Natural killer cell (primary cell): ENCODE results near the gene TUBB. TPM values are rescaled to one million over a fixed set of nuclear protein-coding genes. Genes with fewer than 3 reads are reported as not detected.

Source experiments
- ATAC-seq, 3 donors: fragments of 150-1000 bp in 2 of 3; fragments of 200-7000 bp in 1 of 3; cut with Tn5 transposase; 1 replicate in 1 of 3; 2 replicates in 2 of 3; pipeline ENCODE4 v1.10.0; 2021; ENCODE audit warnings: mild to moderate bottlenecking in 2 of 3, moderate library complexity in 2 of 3
- DNase-seq, 2 donors: peaks; one replicate each; pipeline versions ENCODE4 v3.0.0 to v3.0.0-alpha.2; 2013 to 2021; ENCODE audit warnings: mixed read lengths in 1 of 2
- H3K27ac ChIP-seq: one replicate; pipeline ENCODE4 v1.5.1; 2013; ENCODE audit warnings: mild to moderate bottlenecking, low read length
- H3K27me3 ChIP-seq: one replicate; pipeline ENCODE4 v1.6.1; 2013; ENCODE audit warnings: low read length; ENCODE audit not compliant: control insufficient read depth, insufficient read depth
- H3K36me3 ChIP-seq: one replicate; pipeline ENCODE4 v1.6.1; 2013; ENCODE audit warnings: low read length; ENCODE audit not compliant: control insufficient read depth, insufficient read depth
- H3K4me1 ChIP-seq: one replicate; pipeline ENCODE4 v1.6.1; 2013; ENCODE audit warnings: low read length; ENCODE audit not compliant: control insufficient read depth, insufficient read depth
- H3K4me3 ChIP-seq: one replicate; pipeline ENCODE4 v1.5.1; 2013; ENCODE audit warnings: low read length
- H3K9me3 ChIP-seq: one replicate; pipeline ENCODE4 v1.6.1; 2013; ENCODE audit warnings: low read length; ENCODE audit not compliant: control insufficient read depth, insufficient read depth
- H3K27ac Mint-ChIP-seq, 2 donors: one replicate each; pipeline ENCODE4 v1.8.0; 2022; ENCODE audit warnings: mild to moderate bottlenecking in 2 of 2, mixed read lengths in 2 of 2, moderate library complexity in 1 of 2
- H3K27me3 Mint-ChIP-seq, 2 donors: one replicate each; pipeline ENCODE4 v1.8.0; 2022; ENCODE audit warnings: low read depth in 2 of 2, mixed read lengths in 2 of 2
- H3K36me3 Mint-ChIP-seq: one replicate; pipeline ENCODE4 v1.8.0; 2022; ENCODE audit warnings: mixed read lengths
- H3K4me1 Mint-ChIP-seq, 2 donors: one replicate each; pipeline ENCODE4 v1.8.0; 2022; ENCODE audit warnings: mixed read lengths in 2 of 2
- H3K4me3 Mint-ChIP-seq: one replicate; pipeline ENCODE4 v1.8.0; 2022; ENCODE audit warnings: mild to moderate bottlenecking, moderate library complexity, mixed read lengths
- H3K9me3 Mint-ChIP-seq, 2 donors: one replicate each; pipeline ENCODE4 v1.8.0; 2022; ENCODE audit warnings: mixed read lengths in 2 of 2
- WGBS: methylation state at CpG from one replicate; pipeline ENCODE4 v1.1.7; 2013; ENCODE audit warnings: missing lambda C conversion rate; ENCODE audit not compliant: insufficient coverage; 5-methylcytosine and 5-hydroxymethylcytosine counted together
- intact Hi-C: fragments of 100-400 bp; cut with micrococcal nuclease; formaldehyde crosslinking; loops from one replicate; pipeline ENCODE4 v1.14.2; 2022
- total RNA-seq, 4 donors: library from RNA; stranded (reverse); fragments of 120-200 nt in 1 of 4; gene quantifications; one replicate each; pipeline versions ENCODE4 v1.2.3 to v1.2.4, GENCODE V29; 2013 to 2022
- TF ChIP-seq, protein P1 (sequence below): fragments of 200-600 bp; IDR thresholded peaks from one replicate; pipeline ENCODE4 v1.8.0; 2022; ENCODE audit warnings: antibody characterized with exemption

TUBB gene
- total RNA-seq, 3 donors from 2014 or later (not counting 1 experiment from before 2014, with no cell fraction given), result 121 to 168 (median 127) TPM

- peaks cover 17% of the 10 kb centered on the region for H3K36me3 ChIP-seq
- ATAC-seq, result peak; percentile 45 to 62 (median 50)
- Mint-ChIP-seq H3K4me1 (peaks cover 33 to 58% of the 10 kb centered on the region in 2 donors), H3K4me3 (peak within 1 kb of the TSS; percentile 95), H3K9me3 (no peaks in the 10 kb centered on the region), H3K27ac (peak within 1 kb of the TSS; percentile 94 to 96), H3K27me3 (no peaks in the 10 kb centered on the region), H3K36me3 (no peaks in the 10 kb centered on the region)
- no peaks in the 10 kb centered on the region for H3K27me3 ChIP-seq
- no peaks in the 10 kb centered on the region for H3K9me3 ChIP-seq
- DNase-seq, result peak; percentile 65 to 88
- H3K4me3 ChIP-seq, result peak within 1 kb of the TSS; percentile 72
- under 1% methylated on average over 54 of the region's 54 CpGs for WGBS
- peaks cover 47% of the 10 kb centered on the region for H3K4me1 ChIP-seq
- TF ChIP-seq, protein P1, sequence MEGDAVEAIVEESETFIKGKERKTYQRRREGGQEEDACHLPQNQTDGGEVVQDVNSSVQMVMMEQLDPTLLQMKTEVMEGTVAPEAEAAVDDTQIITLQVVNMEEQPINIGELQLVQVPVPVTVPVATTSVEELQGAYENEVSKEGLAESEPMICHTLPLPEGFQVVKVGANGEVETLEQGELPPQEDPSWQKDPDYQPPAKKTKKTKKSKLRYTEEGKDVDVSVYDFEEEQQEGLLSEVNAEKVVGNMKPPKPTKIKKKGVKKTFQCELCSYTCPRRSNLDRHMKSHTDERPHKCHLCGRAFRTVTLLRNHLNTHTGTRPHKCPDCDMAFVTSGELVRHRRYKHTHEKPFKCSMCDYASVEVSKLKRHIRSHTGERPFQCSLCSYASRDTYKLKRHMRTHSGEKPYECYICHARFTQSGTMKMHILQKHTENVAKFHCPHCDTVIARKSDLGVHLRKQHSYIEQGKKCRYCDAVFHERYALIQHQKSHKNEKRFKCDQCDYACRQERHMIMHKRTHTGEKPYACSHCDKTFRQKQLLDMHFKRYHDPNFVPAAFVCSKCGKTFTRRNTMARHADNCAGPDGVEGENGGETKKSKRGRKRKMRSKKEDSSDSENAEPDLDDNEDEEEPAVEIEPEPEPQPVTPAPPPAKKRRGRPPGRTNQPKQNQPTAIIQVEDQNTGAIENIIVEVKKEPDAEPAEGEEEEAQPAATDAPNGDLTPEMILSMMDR, result peak; percentile 68
- peak within 1 kb of the TSS; percentile 84 for H3K27ac ChIP-seq
- intact Hi-C loops, result loop anchor here (1.0 to 5.0 kb wide), 2 partner anchors 127 to 133 kb away; partner anchors contain the start of genes MRPS18B and PPP1R10
Measured at GRCh38 chr6:30744054-30744805, 24.1 kb downstream of the TUBB start, which contains the start of gene IER3. Gene IER3, minus strand, starts transcription at chr6:30744547. Its CDS starts 29 bp downstream, at chr6:30744518.

- Mint-ChIP-seq H3K4me1 (peaks cover 19 to 32% of the 10 kb centered on the region in 2 donors), H3K27me3 (no peaks in the 10 kb centered on the region), H3K36me3 (no peaks in the 10 kb centered on the region), H3K4me3 (no peak overlapping the region), H3K9me3 (no peaks in the 10 kb centered on the region), H3K27ac (no peak overlapping the region)
- H3K27ac ChIP-seq, result no peak overlapping the region
- ATAC-seq, result no peak
- H3K36me3 ChIP-seq, result no peaks in the 10 kb centered on the region
- H3K4me1 ChIP-seq, result peaks cover 20% of the 10 kb centered on the region
- H3K9me3 ChIP-seq, result no peaks in the 10 kb centered on the region
- WGBS, result 100% methylated on average over 1 of the region's 1 CpG
- no peak overlapping the region for H3K4me3 ChIP-seq
- DNase-seq, result no peak
- intact Hi-C loops, result no loop called here
- TF ChIP-seq, protein P1, result no peak
- no peaks in the 10 kb centered on the region for H3K27me3 ChIP-seq
Measured at GRCh38 chr6:30747300-30747687, 27.1 kb downstream of the TUBB start.

DNA sequence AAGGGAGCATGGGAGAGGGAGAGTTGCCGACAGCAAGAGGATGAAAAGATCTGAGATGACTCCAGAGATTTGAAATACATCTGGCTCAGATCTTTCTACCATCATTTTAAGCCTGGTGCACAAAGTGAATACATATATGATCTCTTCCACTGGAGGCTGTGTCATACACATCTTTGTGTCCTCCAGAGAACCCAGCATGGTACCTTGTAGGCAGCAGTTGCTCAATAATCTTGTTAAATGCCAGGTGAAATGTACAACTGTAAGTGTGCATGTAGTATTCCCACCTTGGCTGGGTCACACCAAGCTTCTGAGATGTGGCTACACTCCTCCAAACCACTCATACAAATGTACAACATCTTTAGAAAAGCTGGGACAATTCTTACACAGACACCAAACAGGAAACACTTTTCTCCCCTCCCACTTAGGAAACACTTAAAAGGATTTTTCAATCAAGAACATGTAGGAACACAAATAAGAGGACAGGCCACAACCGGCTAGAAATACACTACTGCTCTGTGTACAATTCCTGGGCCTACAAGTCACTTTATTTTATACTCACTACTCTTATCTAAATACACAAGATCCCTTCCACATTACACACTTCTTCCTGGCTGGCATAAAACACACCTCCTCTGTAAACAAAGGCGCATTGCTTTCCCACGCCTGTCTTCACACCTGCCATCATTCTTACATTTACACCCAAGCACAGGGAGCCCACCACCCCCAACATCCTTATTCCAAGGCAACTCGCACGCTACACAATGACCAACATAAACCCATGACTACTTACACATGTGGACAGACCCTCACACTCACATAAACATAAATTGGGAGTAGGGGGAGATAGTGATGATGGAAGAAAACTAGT is 28.0 kb downstream of the TUBB start:
- 91% methylated on average over 6 of the region's 6 CpGs for WGBS
- intact Hi-C loops, result no loop called here
- TF ChIP-seq, protein P1, result no peak

More for the DNA sequence above, 28.0 kb downstream of the TUBB start:
- H3K9me3 Mint-ChIP-seq, result no peaks in the 10 kb centered on the region
- H3K27me3 Mint-ChIP-seq, result no peaks in the 10 kb centered on the region
- H3K27me3 ChIP-seq, result no peaks in the 10 kb centered on the region
- no peak overlapping the region for H3K4me3 ChIP-seq
- H3K4me1 Mint-ChIP-seq, result peaks cover 15 to 25% of the 10 kb centered on the region in 2 donors
- no peak overlapping the region for H3K27ac Mint-ChIP-seq
- DNase-seq, result no peak
- H3K4me1 ChIP-seq, result peaks cover 15% of the 10 kb centered on the region
- H3K27ac ChIP-seq, result no peak overlapping the region
- no peaks in the 10 kb centered on the region for H3K36me3 Mint-ChIP-seq
- H3K4me3 Mint-ChIP-seq, result no peak overlapping the region
- H3K9me3 ChIP-seq, result no peaks in the 10 kb centered on the region
- H3K36me3 ChIP-seq, result no peaks in the 10 kb centered on the region
- ATAC-seq, result no peak
